ENCODE results near the gene NDUFS2.
A peak's percentile ranks its signal among the peaks of the same experiment; 100 is the strongest.
"Not testable (repeated sequence)": the region's sequence is repeated elsewhere in the genome, so short reads cannot be mapped to it uniquely, and the experiment has no call there.

Gene NDUFS2

DNA sequence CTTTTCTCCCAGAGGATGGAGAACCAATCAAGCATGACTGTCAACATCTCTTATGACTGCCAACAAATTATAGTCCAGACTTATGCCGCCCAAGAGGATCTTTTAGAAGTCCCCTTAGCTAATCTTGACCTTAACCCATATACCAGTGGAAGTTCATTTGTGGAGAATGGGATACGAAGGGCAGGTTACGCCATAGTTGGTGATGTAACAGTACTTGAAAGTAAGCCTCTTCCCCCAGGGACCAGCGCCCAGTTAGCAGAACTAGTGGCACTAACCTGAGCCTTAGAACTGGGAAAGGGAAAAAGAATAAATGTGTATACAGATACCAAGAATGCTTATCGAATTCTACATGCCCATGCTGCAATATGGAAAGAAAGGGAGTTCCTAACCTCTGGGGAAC lies 53.1 kb downstream of the NDUFS2 start:
- DNase-seq (ENCODE audit: low read depth) = not testable (repeated sequence)

DNA sequence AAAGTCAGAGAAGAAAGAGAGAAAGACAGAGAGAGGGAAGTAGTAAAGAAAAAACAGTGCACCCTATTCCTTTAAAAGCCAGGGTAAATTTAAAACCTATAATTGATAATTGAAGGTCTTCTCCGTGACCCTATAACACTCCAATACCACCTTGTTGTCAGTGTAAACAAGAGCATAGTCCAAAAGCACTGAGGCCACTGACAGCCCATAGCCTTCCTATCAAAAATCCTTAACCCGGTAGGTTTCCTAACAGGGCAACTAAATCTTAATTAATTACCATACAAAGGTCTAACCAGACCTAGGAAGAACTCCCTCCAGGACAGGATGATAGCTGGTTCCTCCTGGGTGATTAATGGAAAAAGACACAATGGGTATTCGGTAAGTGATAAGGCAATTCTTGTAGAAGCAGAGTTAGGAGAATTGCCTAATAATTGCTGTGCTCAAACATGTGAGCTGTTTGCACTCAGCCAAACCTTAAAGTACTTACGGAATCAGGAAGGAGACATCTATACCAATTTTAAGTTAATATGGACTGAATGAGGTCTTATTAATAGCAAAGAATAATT lies 53.9 kb downstream of the NDUFS2 start:
- not testable (repeated sequence) for DNase-seq (ENCODE audit: low read depth)

GRCh38 chr1:161257109-161257508 lies 54.9 kb downstream of the NDUFS2 start:
- not testable (repeated sequence) for DNase-seq (ENCODE audit: low read depth)

- DNase-seq (ENCODE audit: low read depth) = peak; percentile 1
These were observed 56.5 kb downstream of the NDUFS2 start, which contains the start of gene PCP4L1 for GRCh38 chr1:161258439-161259344. PCP4L1 (plus strand) TSS chr1:161258745; CDS start chr1:161258975, 230 bp downstream.

- no peak for DNase-seq (ENCODE audit: low read depth)
These were observed 57.2 kb downstream of the NDUFS2 start for GRCh38 chr1:161259345-161259702.

GRCh38 chr1:161259765-161260164 lies 57.6 kb downstream of the NDUFS2 start:
- DNase-seq (ENCODE audit: low read depth) = no peak

DNA sequence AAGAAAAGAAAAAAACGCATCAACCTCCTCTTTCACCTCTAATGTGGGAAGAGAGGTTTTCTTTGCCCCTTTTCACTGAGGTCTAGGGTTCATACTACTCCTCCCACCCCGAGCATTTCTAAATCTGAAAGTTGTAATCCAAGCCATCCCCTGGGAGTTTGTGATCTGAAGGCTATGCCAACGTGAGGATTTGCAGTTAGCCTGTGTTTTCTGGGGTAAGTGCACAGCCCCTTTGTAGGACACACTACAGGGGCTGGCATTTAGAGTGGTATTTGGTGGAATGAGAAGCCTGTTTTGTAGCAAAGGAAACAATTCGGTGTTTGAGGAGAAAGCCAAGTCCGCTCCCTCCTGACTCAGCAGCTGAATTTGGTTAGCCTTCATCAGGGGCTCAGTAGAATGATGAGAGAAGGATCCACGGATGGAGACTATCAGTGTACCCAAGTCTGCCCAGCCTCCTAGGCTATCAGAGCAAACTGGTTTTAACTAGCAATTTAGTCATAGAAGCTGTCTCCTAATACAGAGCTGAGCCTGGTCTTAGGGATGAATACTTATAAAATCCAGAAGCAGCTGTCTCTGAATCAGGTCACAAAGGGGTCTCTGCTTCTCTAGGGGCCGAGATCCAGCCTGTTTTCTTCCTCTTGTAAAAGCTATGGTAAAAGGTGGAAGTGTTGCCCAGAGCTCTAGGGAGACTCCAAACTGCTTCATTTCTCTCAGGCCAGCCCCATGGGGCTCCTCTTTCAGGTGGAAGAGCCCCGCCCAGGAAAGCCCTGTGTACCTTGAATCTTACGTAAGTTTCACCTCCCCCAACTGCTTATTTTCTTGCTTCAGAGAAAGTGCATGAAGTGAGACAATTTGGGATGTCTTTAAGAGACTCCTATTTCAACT lies 58.5 kb downstream of the NDUFS2 start:
- no peak for DNase-seq (ENCODE audit: low read depth)

- no peak for DNase-seq (ENCODE audit: low read depth)
These were observed 59.4 kb downstream of the NDUFS2 start for GRCh38 chr1:161261261-161262235.
